ENCODE measurements around the gene CDH13.

CDH13 gene

DNA sequence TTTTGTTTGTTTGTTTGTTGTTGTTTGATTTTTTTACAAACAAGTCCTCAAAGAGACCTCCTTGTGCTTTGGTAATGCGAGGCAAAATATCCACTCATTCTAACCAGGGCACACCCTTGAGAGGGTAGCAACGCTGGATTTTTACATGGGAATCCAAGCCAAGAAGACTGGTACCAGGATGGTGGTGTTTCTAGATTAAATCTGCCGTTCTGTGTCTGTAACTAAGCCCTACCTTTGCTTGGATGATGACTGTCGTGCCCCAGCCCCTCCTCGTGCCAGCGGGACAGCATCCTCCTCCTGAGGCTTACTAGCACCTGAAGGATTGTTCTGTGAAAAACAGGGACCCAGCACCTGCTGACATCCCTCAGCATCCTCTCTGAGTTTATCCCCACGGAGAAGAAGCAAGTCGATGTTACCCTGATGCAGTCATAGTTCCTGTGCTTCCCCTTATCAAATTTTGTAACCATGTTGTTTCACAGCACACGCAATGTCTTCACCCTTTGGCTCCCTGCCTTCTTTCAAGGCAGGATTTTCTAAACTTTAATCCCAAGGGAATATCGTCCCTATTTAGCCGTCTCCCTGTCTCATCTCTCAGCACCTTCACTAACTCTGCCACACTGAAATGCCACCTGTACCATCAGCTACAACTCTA lies 1175.9 kb downstream of the CDH13 start:
- no peak for DNase-seq

DNA sequence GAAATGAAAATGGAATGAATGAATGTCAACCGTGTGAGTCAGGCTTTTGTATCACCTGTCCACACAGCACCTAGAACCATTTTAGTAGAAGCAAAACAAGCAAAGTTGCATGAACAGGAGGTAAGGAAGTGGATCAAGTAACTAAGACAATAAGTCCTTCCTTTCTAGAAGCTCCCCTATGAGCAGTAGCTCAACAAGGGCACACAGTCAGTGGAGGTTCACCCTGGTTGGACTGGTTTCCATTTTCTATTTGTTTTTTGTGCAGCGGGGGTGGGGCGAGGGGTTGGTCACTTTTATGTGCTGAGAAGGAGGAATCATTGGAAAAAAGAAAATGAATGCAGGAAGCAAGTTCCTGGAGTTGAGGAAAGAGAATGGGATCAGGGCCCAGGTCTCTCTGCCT lies 1177.0 kb downstream of the CDH13 start:
- no peak for DNase-seq

DNA sequence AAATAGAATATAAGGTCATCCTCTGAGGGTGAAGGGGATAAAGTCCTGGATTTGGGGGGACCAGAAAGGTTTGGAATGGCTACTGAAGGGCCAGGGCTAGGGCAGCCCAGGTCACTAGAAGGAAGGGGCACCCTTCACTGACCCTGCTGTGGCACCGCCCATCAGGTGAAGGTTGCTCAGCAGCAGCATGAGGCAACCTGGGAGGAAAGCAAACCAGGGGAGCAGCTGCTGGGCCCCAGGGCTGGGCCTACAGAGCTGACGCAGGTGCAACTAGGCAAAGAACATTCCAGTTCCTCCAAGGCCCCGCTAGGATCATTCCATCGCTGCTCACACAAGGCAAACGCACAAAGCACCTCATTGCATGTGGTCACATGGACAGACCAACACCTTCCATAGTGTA lies 1177.6 kb downstream of the CDH13 start:
- DNase-seq: no peak

DNA sequence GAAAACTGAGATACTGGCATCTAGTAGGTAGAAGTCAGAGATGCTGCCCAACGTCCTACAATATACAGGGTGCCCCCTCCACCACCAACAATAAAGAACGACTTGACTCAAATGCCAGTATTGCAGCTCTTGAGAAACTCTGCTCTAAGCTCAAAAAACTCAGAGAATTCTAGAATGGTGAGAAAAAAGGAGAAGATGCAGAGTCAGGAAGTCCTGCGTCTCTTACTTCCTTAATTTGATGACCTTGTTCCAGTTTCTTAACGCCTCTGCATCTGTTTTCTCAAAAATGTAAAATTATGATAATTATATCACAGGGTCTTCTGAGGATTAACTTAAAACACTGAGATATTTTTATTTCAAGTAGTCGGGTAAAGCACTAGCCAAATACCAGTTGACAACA lies 1179.3 kb downstream of the CDH13 start:
- no peak for DNase-seq

DNA sequence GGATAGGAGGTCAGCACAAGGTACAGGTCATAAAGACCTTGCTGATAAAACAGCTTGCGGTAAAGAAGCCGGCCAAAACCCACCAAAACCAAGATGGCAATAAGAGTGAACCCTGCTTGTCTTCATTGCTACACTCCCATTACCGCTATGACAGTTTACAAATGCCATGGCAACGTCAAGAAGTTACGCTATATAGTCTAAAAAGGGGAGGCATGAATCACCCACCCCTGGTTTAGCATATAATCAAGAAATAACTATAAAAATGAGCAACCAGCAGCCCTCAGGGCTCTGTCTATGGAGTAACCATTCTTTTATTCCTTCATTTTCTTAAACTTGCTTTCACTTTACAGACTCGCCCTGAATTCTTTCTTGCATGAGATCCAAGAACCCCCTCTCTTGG lies 1180.0 kb downstream of the CDH13 start:
- no peak for DNase-seq

DNA sequence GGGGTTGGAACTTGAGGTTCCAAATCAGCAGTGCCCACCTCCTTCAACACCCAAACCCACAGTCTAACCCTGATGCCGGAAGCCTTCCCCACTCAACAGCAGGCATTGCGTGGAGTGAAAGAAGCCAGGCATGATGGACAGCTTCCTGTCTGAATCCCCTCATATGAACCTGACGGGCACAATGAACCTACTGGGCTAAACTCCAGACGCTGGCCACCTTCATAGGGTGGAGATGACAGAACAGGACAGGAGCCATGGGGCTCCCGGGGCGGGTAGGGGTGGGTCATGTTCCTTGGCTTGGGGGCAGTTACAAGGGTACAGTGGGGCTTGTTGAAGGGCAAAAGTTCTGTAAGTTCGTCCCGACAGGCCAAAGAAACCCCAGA lies 1180.5 kb downstream of the CDH13 start:
- no peak for DNase-seq

DNA sequence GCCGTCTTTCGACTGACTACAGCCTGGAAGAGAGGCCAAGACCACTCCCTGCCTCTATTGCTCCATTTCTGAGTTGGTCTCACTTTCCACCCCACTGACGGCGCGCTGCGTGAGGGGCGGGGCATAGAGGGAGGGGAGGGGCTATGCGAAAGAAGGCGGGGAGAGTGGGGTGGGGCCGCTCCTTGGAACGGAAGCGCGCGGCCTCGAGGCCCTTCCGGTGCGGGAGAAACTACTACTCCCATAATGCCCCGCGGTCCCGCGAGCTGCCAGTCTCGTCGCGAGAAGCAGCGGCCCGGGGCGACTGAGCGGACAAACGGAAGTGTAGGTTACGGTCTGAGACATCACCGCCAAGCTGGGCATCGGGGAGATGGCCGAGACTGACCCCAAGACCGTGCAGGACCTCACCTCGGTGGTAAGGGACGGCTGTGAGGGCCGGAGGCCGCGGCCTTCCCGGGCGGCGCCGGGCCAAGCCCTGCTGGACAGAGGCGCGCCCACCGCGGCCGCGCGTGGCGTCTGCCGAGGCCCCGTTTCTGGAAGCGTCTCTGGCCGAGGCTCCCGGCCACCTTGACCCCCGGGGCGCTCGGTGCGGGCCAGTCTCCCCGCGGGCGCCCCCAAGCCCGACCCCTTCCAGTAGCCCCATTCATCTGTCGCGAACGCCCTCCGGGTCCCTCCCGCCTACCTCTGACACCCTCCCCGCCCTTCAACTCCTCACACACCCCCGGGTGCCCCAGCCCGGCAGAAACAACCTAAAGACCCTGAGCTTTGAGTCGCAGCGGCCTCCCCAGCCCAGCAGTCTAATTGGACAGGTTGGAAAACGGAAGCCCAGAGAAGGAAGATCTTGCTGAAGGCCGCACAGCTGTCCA lies 1181.2 kb downstream of the CDH13 start, which contains the start of gene HSBP1:
TSS of gene HSBP1 (plus strand) at position 269 of the 863 bp plus-strand sequence. CDS start at position 368, 99 bp downstream.
- DNase-seq: peak; percentile 97

DNA sequence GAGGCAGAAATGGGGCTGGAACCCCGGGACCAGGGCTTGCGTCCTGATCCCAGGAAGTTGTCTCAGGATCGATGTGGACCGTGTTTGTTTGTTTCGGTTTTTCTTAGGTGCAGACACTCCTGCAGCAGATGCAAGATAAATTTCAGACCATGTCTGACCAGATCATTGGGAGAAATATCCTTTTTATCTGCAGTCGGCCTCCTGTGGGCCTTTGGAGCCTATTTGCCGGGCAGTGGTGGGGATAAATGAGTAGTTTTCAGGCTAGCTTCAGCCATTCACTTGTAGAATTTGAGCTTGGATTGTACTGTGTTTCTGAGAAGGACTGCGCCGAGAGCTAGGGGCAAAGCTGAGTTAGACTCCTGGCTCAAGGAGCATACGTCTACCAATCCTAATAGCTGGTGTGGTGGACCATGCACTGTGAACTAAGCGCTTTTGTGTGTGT lies 1181.8 kb downstream of the CDH13 start:
- DNase-seq: no peak

DNA sequence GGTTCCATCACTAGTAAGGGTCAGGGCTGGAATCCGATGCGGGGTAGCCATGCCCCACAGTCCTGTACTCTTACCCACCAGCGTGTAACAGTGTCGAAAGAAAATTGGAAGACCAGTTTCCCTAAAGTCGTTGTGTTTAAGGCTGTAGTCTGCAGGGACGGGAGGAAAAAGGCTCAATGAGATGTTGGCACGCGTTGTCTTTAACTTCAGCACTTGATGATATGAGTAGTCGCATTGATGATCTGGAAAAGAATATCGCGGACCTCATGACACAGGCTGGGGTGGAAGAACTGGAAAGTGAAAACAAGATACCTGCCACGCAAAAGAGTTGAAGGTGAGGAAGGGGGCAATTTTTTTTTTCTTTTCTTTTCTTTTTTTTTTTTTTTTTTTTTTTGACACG lies 1182.3 kb downstream of the CDH13 start:
- DNase-seq: no peak

DNA sequence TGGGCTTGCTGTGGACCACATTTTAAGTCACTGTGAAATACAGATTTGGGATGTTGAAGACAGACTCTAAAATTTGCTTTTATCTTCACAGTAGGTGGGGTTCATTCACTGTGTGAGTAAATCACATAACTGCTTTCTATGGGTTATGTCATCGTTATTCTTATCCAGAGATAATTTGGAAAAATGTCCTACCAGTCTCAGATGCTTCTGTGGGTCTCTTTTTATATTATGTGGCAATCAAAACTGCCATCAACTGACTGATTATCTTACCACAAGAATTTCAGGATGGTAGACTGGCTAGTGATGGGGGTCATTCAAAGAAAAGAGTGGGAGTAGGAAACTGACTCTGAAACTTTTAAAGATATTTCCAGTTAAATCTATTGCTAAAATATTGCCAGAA lies 1184.1 kb downstream of the CDH13 start:
- no peak for DNase-seq

DNA sequence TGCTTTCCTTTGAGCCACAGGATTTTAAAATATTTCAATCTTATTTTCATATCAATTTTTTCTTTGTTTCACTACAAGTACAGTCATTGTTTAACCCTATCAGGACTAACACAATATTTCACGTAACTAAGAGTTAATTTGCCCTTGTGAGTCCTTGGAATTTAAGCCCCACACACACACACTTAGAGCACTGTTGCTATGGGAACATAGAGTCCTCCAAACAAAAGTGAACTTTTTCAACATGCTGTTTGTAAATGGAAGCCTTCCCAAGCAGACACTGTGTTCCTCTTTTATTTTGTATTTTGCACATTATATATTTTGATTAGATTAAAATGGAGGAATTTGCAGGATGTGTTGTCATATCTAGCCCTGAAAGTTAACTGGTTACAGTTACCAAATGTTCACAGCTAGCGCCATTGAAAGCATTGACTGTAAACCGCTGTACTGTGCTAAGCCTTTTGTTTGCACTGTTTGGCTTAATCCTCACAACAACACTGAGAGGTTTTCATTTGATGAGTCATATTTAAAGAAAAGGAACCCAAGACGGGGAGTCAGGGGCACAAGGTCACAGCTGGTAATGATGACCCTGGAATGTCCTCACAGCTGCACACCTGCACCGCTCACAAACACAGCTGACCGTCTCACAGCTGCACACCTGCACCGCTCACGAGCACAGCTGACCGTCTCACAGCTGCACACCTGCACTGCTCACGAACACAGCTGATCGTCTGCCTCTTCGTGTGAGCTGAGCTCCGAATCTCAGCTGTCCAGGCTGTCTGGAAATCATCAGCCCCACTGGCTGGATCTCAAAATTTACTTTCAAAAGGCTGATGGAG lies 1187.3 kb downstream of the CDH13 start:
- DNase-seq: no peak

DNA sequence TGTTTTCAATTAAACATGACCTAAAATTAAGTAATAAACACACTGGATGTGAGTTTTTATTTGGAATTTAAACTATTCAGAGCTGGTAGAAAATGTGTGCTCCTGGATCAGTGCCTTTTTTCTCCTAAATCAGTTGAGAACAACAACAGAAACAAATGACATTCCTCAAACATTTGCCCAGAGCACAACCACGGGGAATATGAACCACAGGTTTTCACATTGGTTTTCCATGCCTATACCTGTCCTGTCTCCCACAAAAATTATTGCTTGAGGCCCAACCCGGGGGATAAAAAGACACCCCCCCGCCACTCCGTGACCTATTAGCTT lies 1187.9 kb downstream of the CDH13 start:
- DNase-seq: no peak

DNA sequence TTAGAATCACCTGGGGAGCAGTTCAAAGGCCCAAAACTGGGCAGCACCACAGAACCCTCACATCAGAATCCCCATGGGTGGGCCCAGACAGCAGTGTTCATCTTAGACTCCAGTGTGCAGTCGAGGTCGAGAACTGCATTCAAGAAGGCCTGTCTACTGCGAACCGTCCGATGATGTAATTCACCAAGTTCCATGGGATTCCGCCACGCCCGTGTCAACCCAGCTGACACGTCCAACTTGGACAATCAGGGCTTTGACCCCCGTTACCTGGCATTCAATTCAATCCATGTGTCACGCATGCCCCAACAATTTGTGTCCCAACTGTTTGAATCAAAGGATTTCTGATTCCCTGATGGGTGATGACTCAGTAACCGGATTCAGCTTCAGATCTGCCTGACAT lies 1190.3 kb downstream of the CDH13 start:
- DNase-seq: no peak

DNA sequence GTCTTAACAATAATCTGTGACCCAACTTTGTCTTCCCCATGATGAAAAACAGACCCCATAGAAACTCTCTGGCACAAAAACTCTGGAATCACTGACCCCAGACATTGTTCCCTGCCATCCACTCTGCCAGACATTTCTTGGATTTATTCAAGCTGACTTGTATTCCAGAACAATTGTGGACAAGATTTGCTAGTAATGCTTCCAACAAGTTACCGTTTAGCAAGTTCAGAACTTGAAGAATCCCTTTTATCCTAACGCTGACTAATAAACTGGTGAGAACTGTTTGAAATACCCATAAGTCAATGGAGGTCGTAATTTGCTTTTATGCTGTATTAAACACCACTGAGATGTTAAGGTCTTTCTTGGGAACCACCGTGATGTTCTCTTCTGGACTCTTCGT lies 1191.5 kb downstream of the CDH13 start:
- no peak for DNase-seq

DNA sequence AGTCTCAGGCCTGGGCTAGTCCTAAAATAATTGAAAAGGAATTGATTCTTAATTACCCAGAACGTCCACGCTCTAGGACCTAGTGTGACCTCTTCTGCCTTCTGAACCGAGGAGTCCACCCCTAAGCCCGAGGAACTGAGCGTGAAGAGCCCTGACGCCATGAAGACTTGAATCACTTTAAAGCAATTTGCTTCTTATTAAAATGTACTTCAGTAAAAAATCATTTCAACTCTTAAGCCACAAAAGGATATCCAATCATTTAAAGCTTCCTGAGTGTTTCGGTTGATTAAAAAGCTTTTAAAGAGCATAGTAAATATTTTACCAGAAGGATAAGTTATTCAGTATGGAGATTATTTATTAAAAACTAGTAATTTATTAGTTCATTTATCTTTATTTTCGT lies 1192.6 kb downstream of the CDH13 start:
- DNase-seq: no peak

DNA sequence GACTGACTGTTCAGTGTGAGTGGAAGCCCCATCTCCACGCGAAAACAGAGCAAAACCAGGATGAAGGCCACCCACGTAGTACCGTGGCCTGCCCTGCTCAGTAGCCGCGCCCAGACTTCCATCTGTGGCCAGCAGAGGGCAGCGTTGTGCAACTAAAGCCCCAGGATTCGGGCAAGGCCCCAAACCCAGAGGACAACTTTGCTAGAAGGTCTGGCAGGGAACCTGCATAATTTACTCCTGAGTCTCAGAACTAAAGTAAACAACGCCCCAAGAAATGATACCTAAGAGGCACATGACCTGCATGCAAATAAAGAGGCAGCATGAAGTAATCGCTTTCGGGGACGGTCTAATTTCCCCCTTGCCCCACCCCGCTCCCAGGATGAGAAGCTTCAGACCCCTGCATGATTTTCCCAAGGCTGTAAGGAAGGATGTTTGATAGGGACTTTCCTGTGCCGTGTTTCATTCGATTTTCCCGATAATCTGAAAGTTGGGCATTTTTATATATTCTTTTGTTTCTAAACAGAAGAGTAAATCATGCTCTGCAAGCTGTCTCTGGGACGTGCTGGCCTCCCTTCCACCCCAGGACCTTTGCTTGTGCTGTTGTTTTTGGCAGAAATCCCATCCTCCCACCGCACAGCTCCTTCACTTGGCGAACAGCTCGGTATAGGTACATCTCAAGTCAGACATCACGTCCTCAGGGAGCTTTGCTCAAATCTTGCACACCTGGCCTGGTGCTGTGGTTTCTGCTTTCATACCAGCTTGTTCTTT lies 1199.6 kb downstream of the CDH13 start:
- peak; percentile 93 for DNase-seq

DNA sequence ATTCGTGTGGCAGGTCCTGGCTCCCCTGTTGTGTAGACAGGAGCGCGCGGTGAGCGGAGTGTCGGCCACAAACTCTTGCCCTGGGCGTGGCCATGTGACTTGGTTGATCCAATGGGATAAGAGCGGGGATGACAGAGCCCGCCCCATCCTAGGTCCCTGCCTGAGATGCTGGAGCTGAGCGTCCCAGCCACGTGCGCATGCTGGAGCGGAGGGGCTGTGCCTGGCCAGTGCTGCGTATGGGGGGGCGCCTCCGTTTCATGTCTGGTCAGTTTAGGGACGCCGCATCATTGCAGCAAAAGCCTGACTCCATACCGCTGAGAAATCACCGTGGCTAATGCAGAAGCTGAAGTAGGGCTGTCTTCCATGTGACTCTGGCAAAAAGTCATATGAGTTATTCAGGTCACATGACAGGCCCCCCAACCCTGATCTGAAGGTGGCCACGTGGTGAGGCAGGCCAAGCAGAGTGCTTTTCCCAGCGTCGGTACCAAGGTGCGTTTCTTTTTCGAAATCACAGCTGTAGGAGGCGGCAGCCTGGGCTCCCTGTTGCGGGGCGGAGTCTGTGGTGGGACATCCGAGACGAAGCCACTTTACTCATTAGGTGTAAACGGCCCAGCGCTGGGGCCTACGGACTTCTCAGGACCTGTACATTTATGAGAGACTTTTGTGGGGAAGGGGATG lies 1203.5 kb downstream of the CDH13 start:
- no peak for DNase-seq

DNA sequence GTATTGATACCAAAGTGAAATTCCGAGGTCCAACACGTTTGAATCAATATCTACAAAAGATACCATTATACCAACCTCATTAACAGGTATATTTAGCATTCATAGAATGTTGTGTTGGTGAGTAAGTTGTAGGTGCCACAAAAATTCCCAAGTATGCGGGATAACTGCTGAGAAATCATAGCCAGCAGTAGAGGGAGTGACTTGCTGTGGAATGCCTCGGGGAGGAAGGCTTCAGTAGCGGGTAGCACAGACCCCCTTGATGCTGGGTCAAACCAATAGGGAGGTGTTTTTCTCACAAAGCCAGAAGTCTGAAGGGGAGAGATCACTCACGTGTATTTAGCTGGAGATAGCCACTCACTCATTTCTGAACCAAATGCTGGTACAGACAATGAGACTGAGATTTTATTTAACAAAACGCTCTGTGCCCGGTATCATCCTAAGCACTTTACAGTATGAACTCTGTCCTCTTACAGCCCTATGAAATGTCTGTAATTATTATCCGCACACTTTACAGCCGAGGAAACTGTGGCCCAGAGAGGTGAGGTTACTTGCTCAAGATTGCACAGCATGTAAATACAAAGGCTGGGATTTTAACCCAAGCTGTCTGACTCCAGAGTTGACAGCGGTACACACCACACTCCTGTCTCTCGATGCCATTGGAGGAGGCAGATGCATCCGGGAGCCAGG lies 1204.1 kb downstream of the CDH13 start:
- no peak for DNase-seq

DNA sequence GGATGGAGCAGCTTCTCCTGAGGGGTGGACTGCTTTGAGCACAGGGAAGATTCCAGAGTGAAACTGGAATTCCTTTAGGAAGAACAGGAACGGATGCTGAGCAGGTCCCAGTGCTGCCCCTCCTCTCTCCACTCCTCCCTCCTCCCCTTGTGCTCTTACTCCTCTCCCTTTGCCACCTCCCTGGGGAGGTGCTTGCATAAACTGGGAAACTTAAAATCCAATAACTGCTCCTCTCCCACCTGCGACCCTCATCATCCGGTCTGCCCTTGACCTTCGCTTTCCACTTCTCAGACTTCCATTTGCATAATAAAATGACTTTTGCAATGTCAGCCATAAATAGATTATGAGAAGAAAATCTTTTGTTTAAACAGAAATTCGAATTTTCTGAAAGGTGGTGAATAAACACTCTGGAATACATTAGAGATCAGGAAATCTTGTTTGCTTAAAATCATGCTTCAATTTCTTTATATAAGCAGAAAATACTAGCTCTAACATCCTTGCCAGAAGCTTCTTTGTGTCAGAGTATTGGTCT lies 1204.8 kb downstream of the CDH13 start:
- DNase-seq: peak; percentile 16

DNA sequence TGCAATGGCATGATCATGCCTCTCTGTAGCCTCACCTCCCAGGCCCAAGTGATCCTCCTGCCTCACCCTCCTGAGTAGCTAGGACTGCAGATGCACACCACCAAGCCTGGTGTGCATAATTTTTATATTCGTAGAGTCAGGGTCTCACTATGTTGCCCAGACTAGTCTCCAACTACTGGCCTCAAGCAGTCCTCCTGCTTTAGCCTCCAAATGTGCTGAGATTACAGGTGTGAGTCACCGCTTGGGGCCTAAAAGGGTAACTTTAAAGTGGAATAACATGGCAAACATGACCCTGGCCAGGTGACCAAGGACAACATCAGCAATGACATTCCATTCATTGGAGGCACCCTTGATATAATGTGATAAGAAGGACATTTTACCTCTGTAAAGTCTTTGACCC lies 1207.2 kb downstream of the CDH13 start:
- no peak for DNase-seq
